ENCODE results near the gene PDPR. TPM values are rescaled to one million over a fixed set of nuclear protein-coding genes. Genes with fewer than 3 reads are reported as not detected.
"Not testable (repeated sequence)": the region's sequence is repeated elsewhere in the genome, so short reads cannot be mapped to it uniquely, and the experiment has no call there.

PDPR gene
- total RNA-seq, 1 donor from 2014 or later: 15.4 TPM

GRCh38 chr16:70127706-70128105 lies 13.6 kb downstream of the PDPR start:
- not testable (repeated sequence) for DNase-seq (ENCODE audit: low read depth, low spot score)

GRCh38 chr16:70128844-70129243 lies 14.7 kb downstream of the PDPR start:
- DNase-seq (ENCODE audit: low read depth, low spot score): not testable (repeated sequence)

GRCh38 chr16:70135796-70136195 lies 21.7 kb downstream of the PDPR start:
- DNase-seq (ENCODE audit: low read depth, low spot score): not testable (repeated sequence)

- not testable (repeated sequence) for DNase-seq (ENCODE audit: low read depth, low spot score)
These were observed 22.5 kb downstream of the PDPR start for GRCh38 chr16:70136595-70136994.

GRCh38 chr16:70142739-70143138 lies 28.6 kb downstream of the PDPR start:
- DNase-seq (ENCODE audit: low read depth, low spot score): not testable (repeated sequence)

GRCh38 chr16:70143231-70143895 lies 29.2 kb downstream of the PDPR start:
- not testable (repeated sequence) for DNase-seq (ENCODE audit: low read depth, low spot score)

- not testable (repeated sequence) for DNase-seq (ENCODE audit: low read depth, low spot score)
These were observed 33.7 kb downstream of the PDPR start for GRCh38 chr16:70147853-70148252.

- DNase-seq (ENCODE audit: low read depth, low spot score): not testable (repeated sequence)
These were observed 34.3 kb downstream of the PDPR start for GRCh38 chr16:70148453-70148852.

GRCh38 chr16:70149296-70149695 lies 35.2 kb downstream of the PDPR start:
- not testable (repeated sequence) for DNase-seq (ENCODE audit: low read depth, low spot score)

GRCh38 chr16:70151391-70151790 lies 37.3 kb downstream of the PDPR start:
- no peak for DNase-seq (ENCODE audit: low read depth, low spot score)

- DNase-seq (ENCODE audit: low read depth, low spot score): no peak
These were observed 37.9 kb downstream of the PDPR start for GRCh38 chr16:70151941-70152509.

GRCh38 chr16:70152578-70153302 lies 38.6 kb downstream of the PDPR start:
- no peak for DNase-seq (ENCODE audit: low read depth, low spot score)

- DNase-seq (ENCODE audit: low read depth, low spot score): not testable (repeated sequence)
These were observed 40.6 kb downstream of the PDPR start for GRCh38 chr16:70154736-70155135.

GRCh38 chr16:70156207-70156978 lies 42.3 kb downstream of the PDPR start:
- no peak for DNase-seq (ENCODE audit: low read depth, low spot score)

GRCh38 chr16:70157105-70157476 lies 43.0 kb downstream of the PDPR start:
- no peak for DNase-seq (ENCODE audit: low read depth, low spot score)

GRCh38 chr16:70157477-70158260 lies 43.5 kb downstream of the PDPR start:
- no peak for DNase-seq (ENCODE audit: low read depth, low spot score)

GRCh38 chr16:70158261-70158939 lies 44.3 kb downstream of the PDPR start:
- DNase-seq (ENCODE audit: low read depth, low spot score): no peak

- DNase-seq (ENCODE audit: low read depth, low spot score): no peak
These were observed 45.5 kb downstream of the PDPR start for GRCh38 chr16:70159355-70160348.

- DNase-seq (ENCODE audit: low read depth, low spot score): no peak
These were observed 46.3 kb downstream of the PDPR start for GRCh38 chr16:70160388-70160787.
